Measurements from ENCODE around the gene XPC. TPM values are rescaled to one million over a fixed set of nuclear protein-coding genes. Genes with fewer than 3 reads are reported as not detected.

XPC gene
- total RNA-seq, 2 experiments from 2014 or later = 28.9 to 30.1 TPM

- CTCF ChIA-PET = no interaction called here
- POLR2A ChIA-PET = no interaction called here
These were observed 25.4 kb downstream of the XPC start for GRCh38 chr3:14152963-14153355.

- CTCF ChIA-PET = no interaction called here
- POLR2A ChIA-PET = no interaction called here
These were observed 26.0 kb downstream of the XPC start for GRCh38 chr3:14152233-14152962.

GRCh38 chr3:14151471-14152083, 26.8 kb downstream of the XPC start:
- CTCF ChIA-PET = no interaction called here

DNA sequence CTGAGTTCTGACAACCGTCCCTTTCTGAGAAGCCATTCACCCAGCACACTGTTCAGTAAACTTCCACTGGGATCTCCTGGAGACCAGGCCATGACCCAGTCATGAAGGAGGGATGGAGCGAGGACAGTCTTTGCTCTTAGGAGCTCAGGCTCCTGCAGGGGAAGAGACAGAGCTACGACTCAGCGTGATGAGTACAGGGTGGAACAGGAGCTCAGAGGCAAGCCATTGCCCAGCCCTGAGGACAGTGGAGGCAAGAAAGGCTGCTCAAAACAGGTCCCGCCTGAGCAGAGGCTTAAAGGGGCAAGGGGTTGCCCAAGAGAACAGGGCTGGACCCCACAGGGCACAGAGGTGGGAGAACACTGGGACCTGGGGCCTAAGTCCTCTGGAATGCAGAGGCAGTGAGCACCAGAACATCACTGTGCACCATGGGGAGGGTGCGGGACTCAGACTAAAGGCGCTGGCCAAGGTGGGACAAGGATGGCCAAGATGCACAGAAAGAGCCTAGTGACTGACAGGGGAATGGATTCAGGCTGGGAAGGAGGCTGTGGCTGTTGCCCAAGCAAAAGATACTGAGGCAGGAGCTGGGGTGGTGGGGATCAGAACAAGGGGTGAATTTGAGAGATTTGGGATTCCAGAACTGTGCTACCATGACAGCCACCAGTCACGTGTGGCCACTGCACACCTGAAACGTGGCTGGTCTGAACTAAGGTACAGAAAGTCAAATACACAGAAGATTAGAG, 27.7 kb downstream of the XPC start:
- ChIA-PET POLR2A (no interaction called here), CTCF (no interaction called here)

More at GRCh38 chr3:14151471-14152083, 26.8 kb downstream of the XPC start:
- POLR2A ChIA-PET = no interaction called here

DNA sequence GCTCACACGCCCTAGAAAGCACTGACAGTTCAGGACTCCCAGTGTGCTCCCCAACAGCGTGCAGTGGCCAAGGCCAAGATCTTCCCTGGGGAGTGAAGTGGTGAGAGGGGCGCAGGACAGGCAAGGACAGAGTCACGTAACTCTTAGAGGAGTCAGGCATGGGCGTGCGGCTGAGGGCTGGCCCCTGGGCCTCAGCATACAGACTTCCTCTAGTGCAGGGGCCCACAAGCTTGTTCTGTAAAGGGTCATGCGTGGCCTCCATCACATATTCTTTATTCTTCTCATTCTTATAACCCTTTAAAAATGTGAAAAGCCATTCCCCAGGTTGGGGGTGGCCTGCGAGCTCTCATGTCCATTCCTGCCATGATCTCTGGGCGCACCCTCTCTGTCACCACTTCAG, 28.3 kb downstream of the XPC start:
- CTCF ChIA-PET = no interaction called here
- POLR2A ChIA-PET = no interaction called here

- POLR2A ChIA-PET = no interaction called here
- CTCF ChIA-PET = interaction anchor here (1.0 kb wide), 1 partner anchor 252 kb away, joined by 3 read pairs; no protein-coding TSS in a partner anchor
These were observed 30.1 kb downstream of the XPC start for GRCh38 chr3:14148041-14148985.

DNA sequence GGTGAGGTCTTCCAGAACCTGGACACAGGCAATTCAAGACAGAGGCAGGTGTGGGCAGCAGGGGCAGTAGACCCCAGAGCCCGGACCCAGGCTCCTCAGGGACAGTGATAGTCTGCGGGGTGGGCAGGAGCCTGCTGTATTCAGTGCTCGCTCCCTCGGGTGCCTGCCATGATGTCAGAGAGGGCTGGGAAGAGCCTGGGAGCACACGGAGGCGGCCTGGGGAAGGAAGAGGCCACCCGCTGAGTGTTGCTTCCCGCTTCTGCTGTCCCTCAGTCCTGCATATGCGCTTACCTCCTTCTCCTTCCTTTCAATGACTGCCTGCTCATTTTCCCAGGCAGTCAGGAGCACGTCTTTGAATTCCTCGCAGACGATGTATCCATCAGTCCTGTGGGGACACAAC, 30.8 kb downstream of the XPC start:
- CTCF ChIA-PET = no interaction called here
- POLR2A ChIA-PET = no interaction called here

GRCh38 chr3:14147066-14147435, 31.4 kb downstream of the XPC start:
- POLR2A ChIA-PET = no interaction called here
- CTCF ChIA-PET = interaction anchor here (0.6 to 3.5 kb wide), 2 partner anchors 250 to 1462 kb away, joined by 3 to 12 read pairs; no protein-coding TSS in a partner anchor

DNA sequence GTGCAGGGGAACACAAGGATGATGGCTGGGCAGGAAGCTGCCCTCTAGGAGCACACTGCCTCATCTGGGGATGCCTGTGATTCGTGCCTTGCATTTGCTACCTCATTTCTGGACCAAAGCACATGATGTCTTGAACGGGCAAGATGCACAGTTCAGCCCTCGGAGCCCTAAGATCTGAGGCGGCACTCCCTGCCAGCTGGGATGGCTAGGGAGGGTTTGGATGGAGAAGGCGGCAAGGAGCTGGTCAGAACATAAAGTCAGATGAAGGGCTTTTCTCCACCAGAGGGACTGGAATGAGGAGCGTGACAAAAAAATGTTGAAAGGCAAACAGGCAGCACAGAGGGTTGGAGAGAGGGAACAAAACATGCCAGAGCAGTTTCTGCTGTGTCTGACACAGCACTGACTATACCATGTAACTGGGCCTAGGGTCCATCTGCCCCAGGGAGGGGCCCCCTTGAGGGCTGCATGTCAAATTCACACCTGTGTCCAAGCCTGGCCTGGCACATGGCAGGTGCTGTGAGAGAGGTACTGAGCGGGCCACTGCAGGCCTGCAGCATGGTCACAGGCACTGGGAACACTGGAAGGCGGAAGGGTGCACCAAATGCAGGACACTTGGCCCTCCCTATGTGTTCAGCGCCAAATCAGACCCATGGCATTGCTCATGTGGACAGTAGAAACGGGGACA, 31.9 kb downstream of the XPC start:
- ChIA-PET CTCF (interaction anchor here (0.6 to 3.5 kb wide), 2 partner anchors 250 to 1461 kb away, joined by 3 to 12 read pairs; no protein-coding TSS in a partner anchor), POLR2A (no interaction called here)

GRCh38 chr3:14145670-14146380, 32.6 kb downstream of the XPC start:
- ChIA-PET CTCF (interaction anchor here (3.5 to 4.0 kb wide), 2 partner anchors 21 to 249 kb away, joined by 12 to 17 read pairs; partner anchors contain the start of genes CHCHD4 and TMEM43), POLR2A (interaction anchor here (1.4 kb wide), 1 partner anchor 33 kb away, joined by 9 read pairs; the partner anchor contains the start of genes LSM3 and XPC)

GRCh38 chr3:14145236-14145635, 33.2 kb downstream of the XPC start:
- POLR2A ChIA-PET = interaction anchor here (1.4 kb wide), 1 partner anchor 33 kb away, joined by 9 read pairs; the partner anchor contains the start of genes LSM3 and XPC
- CTCF ChIA-PET = interaction anchor here (3.5 to 4.0 kb wide), 2 partner anchors 20 to 248 kb away, joined by 12 to 17 read pairs; partner anchors contain the start of genes CHCHD4 and TMEM43

DNA sequence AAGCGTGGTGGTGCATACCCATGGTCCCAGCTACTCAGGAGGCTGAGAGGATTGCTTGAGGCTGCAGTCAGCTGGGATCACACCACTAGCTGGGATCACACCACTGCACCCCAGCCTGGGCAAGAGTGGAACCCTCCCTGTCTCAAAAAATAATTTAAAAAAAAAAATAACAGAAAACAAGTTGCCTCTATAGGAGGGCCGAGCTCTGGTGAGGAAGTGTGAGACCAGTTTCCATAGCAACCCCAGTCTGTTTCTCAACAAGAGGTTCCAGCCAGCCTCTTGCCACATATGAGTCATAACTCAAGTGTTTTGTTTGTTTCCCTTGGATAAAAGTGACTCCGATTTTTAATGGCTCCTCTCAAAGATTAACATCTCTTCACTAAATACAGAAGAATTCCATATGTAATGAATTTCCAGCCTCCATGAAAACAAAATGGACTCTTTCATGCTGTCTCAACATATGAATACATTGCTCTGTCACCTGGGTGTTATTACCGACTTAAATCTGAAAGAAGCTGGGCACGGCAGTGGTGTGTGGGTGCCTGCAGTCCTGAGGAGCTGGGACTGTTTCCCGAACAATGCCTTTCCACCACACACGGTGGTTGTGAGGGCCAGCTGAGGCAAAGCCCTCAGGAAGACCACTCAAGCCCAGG, 33.9 kb downstream of the XPC start:
- ChIA-PET CTCF (interaction anchor here (2.3 to 4.0 kb wide), 3 partner anchors 20 to 248 kb away, joined by 10 to 17 read pairs (median 12); partner anchors contain the start of genes CHCHD4, LSM3, TMEM43 and XPC), POLR2A (interaction anchor here (1.4 kb wide), 1 partner anchor 34 kb away, joined by 9 read pairs; the partner anchor contains the start of genes LSM3 and XPC)

GRCh38 chr3:14143271-14144225, 34.9 kb downstream of the XPC start:
- POLR2A ChIA-PET = interaction anchor here (1.3 kb wide), 1 partner anchor 35 kb away, joined by 4 read pairs; the partner anchor contains the start of genes LSM3 and XPC
- CTCF ChIA-PET = interaction anchor here (2.3 to 4.0 kb wide), 3 partner anchors 19 to 247 kb away, joined by 10 to 17 read pairs (median 12); partner anchors contain the start of genes CHCHD4, LSM3, TMEM43 and XPC

GRCh38 chr3:14142567-14143270, 35.7 kb downstream of the XPC start:
- ChIA-PET POLR2A (interaction anchor here (1.3 kb wide), 1 partner anchor 36 kb away, joined by 4 read pairs; the partner anchor contains the start of genes LSM3 and XPC), CTCF (interaction anchor here (0.6 to 4.0 kb wide), 3 partner anchors 18 to 254 kb away, joined by 3 to 17 read pairs (median 10); partner anchors contain the start of genes CHCHD4, LSM3, TMEM43 and XPC)
